ENCODE results near the gene HOXC9.

- TF ChIP-seq POLR2AphosphoS5 (IDR thresholded peaks at IDR 0.05; ENCODE audit: low read depth, low read length) (no peak), TAF1 (IDR thresholded peaks at IDR 0.05; ENCODE audit: borderline replicate concordance, insufficient read depth, low read length) (no peak)
Observed at GRCh38 chr12:54051026-54051842, 51.3 kb downstream of the HOXC9 start.

All from PFSK-1 (cell line).